Measurements from ENCODE around the gene STX7.

The STX7 gene

DNA sequence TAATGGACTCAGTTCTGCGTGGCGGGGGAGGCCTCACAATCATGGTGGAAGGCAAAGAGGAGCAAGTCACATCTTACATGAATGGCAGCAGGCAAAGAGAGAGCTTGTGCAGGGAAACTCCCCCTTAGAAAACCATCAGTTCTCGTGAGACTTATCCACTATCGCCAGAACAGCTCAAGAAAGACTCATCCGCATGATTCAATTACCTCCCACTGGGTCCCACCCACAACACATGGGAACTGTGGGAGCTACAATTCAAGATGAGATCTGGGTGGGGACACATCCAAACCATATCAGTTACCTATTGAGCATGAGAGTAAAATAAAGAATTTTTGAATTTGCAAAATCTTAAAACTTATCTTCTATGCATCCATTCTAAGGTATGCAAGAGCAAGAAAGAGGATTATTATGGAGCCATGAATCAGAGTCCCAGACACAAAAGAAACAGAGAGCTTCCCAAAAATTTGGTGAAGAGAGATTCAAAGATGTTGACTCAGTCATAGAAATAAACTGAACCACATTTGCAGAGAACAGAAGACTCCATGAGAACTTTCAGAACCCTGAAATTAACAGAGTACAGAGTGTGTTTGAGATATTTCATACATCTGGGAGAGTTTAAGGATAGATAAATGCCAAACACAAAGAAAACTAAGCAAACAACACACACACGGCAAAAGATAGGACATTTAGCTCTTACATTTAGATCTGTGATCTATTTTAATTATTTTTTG is 94.5 kb downstream of the STX7 start:
- no peak for ATAC-seq
- no peak overlapping the region for H3K27ac Mint-ChIP-seq
- peaks cover 38% of the 10 kb centered on the region for H3K27me3 Mint-ChIP-seq
- H3K9me3 Mint-ChIP-seq = peaks cover 26% of the 10 kb centered on the region
- peaks cover 10% of the 10 kb centered on the region for H3K4me1 Mint-ChIP-seq
- peaks cover 26% of the 10 kb centered on the region for H3K36me3 Mint-ChIP-seq
- no peak overlapping the region for H3K4me3 Mint-ChIP-seq

DNA sequence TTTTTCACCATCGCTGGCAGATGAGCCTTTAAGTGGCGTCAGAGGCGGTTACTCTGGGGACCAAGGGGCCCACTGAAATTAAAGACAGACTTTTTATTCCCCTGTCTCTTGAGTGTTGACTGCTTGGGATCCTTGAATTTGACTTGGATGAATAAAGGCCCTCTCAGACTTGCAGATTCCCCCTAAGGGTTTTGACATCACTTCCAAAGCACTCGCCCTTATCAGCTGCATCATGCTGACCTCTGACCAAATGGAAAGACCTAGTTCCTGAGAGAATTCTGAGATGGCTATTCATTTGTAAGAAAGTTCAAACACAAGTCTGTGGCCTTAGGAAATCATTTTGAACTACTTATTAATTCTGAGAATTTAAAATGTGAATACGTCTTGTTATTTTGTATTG is 98.2 kb downstream of the STX7 start:
- Mint-ChIP-seq H3K27ac (no peak overlapping the region), H3K36me3 (no peaks in the 10 kb centered on the region), H3K9me3 (peaks cover 8% of the 10 kb centered on the region), H3K4me1 (peaks cover 20% of the 10 kb centered on the region), H3K27me3 (peaks cover 47% of the 10 kb centered on the region), H3K4me3 (no peak overlapping the region)
- ATAC-seq = no peak

DNA sequence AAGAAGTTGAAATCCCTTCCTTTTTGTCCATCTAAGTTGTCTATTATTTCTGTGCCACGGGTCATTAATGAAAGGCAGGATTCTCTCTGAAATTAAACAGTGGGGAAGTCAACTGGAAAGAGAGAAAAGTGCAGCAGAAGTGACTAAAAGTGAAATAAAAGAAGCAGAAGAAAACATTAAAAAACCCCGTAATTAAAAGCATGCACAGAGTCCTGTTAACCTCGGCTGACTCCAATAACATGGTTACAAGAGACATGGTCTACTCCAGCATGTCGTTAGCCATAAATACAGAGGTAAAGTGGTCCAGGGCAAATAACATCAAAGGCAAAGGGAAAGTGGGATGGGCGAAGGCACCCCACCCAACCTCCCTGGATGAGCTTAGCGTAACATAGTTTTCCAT is 98.6 kb downstream of the STX7 start:
- Mint-ChIP-seq H3K27ac (no peak overlapping the region), H3K27me3 (peaks cover 47% of the 10 kb centered on the region), H3K36me3 (no peaks in the 10 kb centered on the region), H3K4me1 (peaks cover 20% of the 10 kb centered on the region), H3K4me3 (no peak overlapping the region), H3K9me3 (peaks cover 8% of the 10 kb centered on the region)
- ATAC-seq = no peak

DNA sequence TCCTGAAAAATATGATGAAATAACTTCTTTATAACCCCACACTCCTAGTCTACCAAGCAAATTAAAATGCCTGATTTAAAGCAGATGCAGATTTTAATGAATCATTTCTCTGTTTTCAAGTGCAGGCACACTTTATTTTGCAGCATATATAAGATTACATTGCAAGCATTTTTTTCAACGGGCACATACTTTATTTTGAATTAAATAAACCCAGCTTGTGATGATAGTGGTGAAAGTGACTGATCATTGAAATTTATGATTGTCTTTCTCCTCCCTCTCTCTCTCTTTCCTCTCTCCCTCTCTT is 99.5 kb downstream of the STX7 start:
- H3K4me1 Mint-ChIP-seq = peaks cover 20% of the 10 kb centered on the region
- no peak overlapping the region for H3K27ac Mint-ChIP-seq
- peaks cover 8% of the 10 kb centered on the region for H3K9me3 Mint-ChIP-seq
- no peak for ATAC-seq
- H3K36me3 Mint-ChIP-seq = no peaks in the 10 kb centered on the region
- H3K4me3 Mint-ChIP-seq = no peak overlapping the region
- peaks cover 47% of the 10 kb centered on the region for H3K27me3 Mint-ChIP-seq

DNA sequence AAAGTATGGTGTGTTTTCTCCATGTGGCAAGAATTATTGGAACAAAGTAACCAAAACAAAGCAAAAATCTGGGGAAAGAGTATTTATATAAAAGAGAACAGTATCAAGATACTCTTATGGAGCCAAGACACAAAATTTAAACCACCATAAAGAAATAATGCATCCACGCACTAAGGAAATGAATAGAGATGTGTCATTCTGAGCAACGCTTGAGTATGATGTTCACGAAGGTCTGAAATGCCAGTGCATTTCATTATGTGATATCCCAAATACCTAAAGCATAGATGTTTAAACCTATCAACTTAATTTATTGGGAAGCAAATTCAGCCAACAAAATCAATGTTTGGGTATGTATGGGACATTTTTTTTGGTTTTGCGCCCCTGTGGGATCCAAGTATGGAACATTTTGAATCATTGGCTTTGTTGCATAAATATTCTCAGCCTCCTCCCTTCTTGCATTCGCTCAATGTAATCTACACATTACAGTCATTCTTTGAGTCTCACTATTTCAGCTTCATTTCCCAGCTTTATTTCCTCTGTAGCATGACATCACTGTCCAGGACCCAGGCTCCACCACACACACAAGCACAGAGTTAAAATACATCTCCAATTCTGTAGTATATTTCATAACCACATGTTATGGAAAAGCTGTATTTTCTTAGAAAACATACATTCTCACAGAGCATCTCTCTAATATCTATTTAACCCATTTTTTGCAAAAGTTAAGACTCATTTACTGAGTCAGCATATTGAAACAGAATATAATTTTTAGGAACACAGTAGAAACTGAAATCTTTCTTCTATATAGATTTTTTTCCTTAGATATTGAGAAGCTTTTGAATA is 100.0 kb downstream of the STX7 start:
- Mint-ChIP-seq H3K27me3 (peaks cover 47% of the 10 kb centered on the region), H3K36me3 (no peaks in the 10 kb centered on the region), H3K27ac (no peak overlapping the region), H3K4me3 (no peak overlapping the region), H3K4me1 (peaks cover 20% of the 10 kb centered on the region), H3K9me3 (peaks cover 8% of the 10 kb centered on the region)
- no peak for ATAC-seq

DNA sequence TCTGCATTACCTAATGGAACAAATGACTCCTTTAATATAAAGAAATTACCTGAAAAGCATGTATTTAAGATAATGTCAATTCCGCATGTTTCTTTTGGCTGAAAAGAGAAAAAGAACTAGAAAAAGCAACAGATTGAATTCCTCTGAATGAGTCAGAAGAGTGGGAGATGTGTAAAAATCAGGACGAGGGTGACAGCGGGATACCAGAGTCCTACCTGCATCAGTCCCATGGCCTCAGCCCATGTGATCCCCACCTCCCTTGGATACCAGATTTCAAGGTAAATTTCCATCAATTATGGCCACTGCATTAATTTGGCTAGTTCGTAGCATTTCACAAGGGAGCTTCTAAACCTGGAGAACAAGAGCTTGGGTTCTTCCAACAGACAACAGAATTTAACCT is 101.6 kb downstream of the STX7 start:
- H3K4me3 Mint-ChIP-seq = no peak overlapping the region

DNA sequence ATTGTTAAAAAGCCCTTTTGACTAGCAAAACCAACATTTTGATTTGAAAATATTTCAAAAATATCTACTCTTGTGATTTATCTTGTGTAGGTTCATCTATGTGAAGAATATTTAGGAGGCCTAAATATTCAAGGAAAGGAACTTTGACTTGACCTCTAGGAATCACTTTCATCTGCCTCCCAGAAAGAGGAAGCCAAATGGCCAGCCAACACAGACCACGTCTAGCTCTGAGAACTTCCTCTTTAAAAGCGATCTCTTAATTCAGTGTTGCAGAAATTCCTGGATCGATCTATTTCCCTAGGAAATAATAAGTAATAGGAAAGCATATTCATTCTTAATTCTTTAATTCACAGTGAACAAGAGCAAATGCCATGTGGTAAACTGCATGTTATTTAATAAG is 102.1 kb downstream of the STX7 start:
- no peaks in the 10 kb centered on the region for H3K9me3 Mint-ChIP-seq
- no peaks in the 10 kb centered on the region for H3K36me3 Mint-ChIP-seq
- no peak overlapping the region for H3K4me3 Mint-ChIP-seq
- ATAC-seq = no peak
- H3K27ac Mint-ChIP-seq = no peak overlapping the region
- peaks cover 20% of the 10 kb centered on the region for H3K4me1 Mint-ChIP-seq
- peaks cover 31% of the 10 kb centered on the region for H3K27me3 Mint-ChIP-seq

More for the DNA sequence above, 101.6 kb downstream of the STX7 start:
- peaks cover 20% of the 10 kb centered on the region for H3K4me1 Mint-ChIP-seq
- H3K27me3 Mint-ChIP-seq = peaks cover 35% of the 10 kb centered on the region
- peaks cover 5% of the 10 kb centered on the region for H3K9me3 Mint-ChIP-seq
- ATAC-seq = no peak
- H3K27ac Mint-ChIP-seq = no peak overlapping the region
- no peaks in the 10 kb centered on the region for H3K36me3 Mint-ChIP-seq

DNA sequence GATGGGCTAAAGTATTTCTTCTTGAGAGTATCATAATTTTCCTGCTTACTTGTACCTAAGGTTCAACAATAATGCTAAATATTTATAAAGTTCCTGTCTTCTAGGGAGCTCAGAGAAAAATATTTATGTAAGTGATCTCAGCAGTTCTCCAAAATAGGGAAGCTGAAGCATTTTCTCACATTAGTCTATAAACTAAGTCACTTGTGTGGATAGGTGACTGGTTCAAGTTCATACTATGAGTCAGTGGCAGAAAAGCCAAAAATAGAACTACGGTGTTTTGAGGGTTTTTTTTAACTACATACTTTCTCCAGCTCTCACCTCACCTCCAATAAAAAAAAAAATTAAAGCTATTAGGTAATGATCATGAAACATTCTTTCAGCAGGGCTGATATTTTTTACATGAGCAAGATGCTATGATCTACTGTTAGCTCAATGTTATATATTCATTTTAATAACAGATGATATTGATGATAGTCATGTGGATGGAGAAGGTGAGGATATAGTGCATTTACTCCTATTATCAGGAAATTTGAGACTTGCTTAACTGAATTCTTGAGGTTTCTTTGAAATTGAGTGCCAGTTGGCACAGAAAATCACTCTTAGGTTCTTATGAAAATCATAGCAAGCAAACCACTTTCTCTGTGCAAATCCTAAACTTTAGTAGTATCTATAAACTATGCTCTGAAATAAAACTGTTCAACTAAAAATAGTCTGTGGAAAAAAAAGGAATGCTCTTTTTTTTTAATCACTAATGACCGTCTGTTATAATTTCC is 107.6 kb downstream of the STX7 start:
- no peaks in the 10 kb centered on the region for H3K36me3 Mint-ChIP-seq
- no peak overlapping the region for H3K27ac Mint-ChIP-seq
- peaks cover 34% of the 10 kb centered on the region for H3K27me3 Mint-ChIP-seq
- peaks cover 37% of the 10 kb centered on the region for H3K4me1 Mint-ChIP-seq
- H3K9me3 Mint-ChIP-seq = no peaks in the 10 kb centered on the region
- ATAC-seq = peak; percentile 71
- no peak overlapping the region for H3K4me3 Mint-ChIP-seq

DNA sequence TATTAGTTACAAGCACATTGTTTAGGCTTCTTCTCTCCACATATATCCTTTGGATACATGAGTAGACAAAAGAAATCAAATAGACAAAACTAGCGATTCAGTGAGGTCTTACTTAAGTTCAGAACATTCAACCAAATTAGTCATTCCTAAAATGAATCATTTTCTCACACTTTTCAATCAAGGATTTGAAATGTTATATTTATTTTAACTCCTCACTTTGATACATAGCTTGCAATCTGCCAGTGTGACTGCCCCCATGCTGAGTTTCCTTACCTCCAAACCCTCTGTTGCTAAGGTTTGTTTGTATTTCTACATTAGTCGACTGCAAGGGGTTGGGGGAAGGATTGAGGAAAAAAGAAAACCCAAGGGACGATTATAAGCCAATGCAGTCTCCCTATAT is 108.2 kb downstream of the STX7 start:
- peaks cover 38% of the 10 kb centered on the region for H3K4me1 Mint-ChIP-seq
- H3K27ac Mint-ChIP-seq = no peak overlapping the region
- no peak overlapping the region for H3K4me3 Mint-ChIP-seq
- no peaks in the 10 kb centered on the region for H3K36me3 Mint-ChIP-seq
- ATAC-seq = no peak
- peaks cover 34% of the 10 kb centered on the region for H3K27me3 Mint-ChIP-seq
- H3K9me3 Mint-ChIP-seq = no peaks in the 10 kb centered on the region

DNA sequence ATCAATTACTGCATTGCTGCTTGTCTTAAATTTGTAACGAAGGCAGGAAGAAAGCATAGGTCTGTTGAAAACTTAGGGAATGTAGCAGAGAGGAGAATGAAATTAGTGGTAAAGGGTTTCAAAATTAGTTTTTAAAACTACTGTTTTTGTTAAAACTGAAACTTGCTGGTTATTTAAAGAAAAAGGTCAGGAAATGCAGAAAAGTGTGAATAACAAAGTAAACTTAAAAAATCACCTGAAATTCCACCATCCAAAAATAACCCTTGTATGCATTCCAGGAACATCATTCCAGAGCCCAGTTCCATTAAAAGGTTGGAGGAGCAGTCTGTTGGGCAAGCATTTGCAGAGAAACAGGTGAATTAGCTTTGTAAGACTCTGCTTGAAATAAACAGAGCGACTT is 108.6 kb downstream of the STX7 start:
- no peaks in the 10 kb centered on the region for H3K36me3 Mint-ChIP-seq

DNA sequence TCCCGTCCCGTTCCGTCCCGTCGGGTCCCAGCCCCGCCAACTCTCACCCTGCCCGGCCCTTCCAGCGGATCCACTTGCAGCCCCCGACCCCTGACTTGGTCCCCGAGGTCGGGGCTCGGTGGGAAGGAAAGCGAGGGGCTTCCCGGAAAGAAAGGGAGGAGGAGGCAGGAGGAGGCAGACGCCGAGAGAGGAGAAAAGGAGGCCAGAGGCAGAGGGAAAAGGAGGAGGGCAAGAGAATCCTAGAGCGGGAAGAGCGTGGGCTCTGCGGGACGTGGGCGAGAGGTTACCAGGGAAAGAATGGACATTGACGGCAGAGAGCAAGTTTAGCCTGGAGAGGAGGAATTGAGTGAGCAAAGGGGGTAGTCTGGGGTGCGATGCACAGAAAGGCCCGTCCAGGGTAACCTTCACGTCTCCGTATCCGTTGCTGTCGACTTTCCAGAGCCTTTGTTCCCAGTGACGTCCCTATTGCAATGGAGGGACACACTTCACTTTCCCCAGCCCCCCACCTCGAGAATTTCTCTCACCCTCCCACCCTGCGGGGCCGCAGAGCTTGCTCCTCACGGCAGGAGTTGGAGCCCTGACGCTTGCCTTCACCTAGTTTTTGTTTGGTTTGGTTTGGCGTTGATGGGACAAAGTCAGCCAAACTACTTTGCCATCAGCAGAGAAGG is 111.2 kb downstream of the STX7 start:
- no peak for ATAC-seq
- no peaks in the 10 kb centered on the region for H3K9me3 Mint-ChIP-seq
- peak overlapping the region; percentile 65 for H3K4me3 Mint-ChIP-seq
- H3K4me1 Mint-ChIP-seq = peaks cover 38% of the 10 kb centered on the region
- no peak overlapping the region for H3K27ac Mint-ChIP-seq
- no peaks in the 10 kb centered on the region for H3K36me3 Mint-ChIP-seq
- peaks cover 43% of the 10 kb centered on the region for H3K27me3 Mint-ChIP-seq

More for the DNA sequence above, 108.6 kb downstream of the STX7 start:
- H3K27me3 Mint-ChIP-seq = peaks cover 34% of the 10 kb centered on the region
- H3K27ac Mint-ChIP-seq = no peak overlapping the region
- H3K4me3 Mint-ChIP-seq = peak overlapping the region; percentile 12
- no peak for ATAC-seq
- no peaks in the 10 kb centered on the region for H3K9me3 Mint-ChIP-seq
- peaks cover 38% of the 10 kb centered on the region for H3K4me1 Mint-ChIP-seq

DNA sequence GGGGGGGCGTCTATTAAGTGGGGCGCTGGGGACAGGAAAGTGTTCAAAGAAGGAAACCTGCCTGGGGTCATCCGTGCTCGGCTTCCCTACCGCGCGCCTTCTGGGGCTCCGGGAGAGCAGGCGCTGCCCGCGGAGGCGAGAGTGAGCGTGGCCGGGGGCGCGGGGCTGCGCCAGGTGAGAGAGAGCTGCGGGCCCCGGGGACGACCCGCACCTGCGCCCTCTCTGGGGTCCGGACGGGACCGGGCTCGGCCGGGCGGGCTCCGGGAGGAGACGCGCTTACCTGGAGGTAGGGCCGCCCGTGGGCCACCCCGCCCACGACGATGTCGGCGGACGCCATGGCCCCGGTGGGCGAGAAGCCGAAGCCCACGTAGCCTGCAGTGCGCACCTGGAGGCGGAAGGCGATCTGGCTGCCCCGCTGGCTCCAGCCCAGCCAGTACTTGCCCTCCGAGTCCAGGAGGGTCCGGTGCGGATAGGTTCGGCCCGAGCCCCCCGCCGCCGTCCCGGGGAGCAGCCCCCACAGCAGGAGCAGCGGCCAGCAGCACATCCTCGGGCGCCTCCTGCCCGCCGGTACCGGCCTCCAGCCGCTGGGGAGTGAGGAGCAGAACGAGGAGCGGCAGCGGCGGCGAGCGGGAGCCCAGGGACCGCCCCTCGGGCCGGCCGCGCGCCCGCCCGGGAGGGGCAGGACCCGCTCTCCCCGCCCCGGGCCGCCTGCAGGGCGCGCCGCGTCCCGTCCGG is 111.9 kb downstream of the STX7 start, which contains the start of gene MOXD1:
TSS of gene MOXD1 (minus strand) at position 593 of the 735 bp plus-strand sequence. CDS start at position 544, 49 bp downstream.
- ATAC-seq = peak; percentile 85

DNA sequence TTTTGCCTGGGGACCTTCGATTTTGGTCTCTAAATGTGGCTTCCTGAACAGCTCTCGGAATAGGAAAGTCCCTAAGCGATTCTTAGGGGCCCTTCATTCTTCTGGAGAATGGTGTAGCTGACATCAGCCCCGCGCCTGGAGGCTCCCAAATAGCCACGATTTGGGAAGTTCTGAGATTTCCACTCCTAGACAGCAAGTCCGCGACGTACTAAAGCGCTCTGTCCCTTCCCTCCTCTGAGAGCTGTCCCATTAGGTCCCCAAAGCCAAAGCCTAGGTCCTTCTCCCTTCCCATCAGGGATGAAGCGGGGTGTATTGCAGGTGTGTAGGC is 112.4 kb downstream of the STX7 start:
- ATAC-seq = no peak
- Mint-ChIP-seq H3K36me3 (peaks cover under 1% of the 10 kb centered on the region), H3K27ac (no peak overlapping the region), H3K27me3 (peaks cover 43% of the 10 kb centered on the region), H3K4me1 (peaks cover 37% of the 10 kb centered on the region), H3K9me3 (peaks cover 6% of the 10 kb centered on the region), H3K4me3 (peak overlapping the region; percentile 90)

More for the DNA sequence above, 111.9 kb downstream of the STX7 start, which contains the start of gene MOXD1:
- Mint-ChIP-seq H3K4me3 (peak within 1 kb of the TSS; percentile 90), H3K36me3 (no peaks in the 10 kb centered on the region), H3K9me3 (peaks cover 3% of the 10 kb centered on the region), H3K27ac (no peak within 1 kb of the TSS), H3K27me3 (peaks cover 43% of the 10 kb centered on the region), H3K4me1 (peaks cover 38% of the 10 kb centered on the region)

DNA sequence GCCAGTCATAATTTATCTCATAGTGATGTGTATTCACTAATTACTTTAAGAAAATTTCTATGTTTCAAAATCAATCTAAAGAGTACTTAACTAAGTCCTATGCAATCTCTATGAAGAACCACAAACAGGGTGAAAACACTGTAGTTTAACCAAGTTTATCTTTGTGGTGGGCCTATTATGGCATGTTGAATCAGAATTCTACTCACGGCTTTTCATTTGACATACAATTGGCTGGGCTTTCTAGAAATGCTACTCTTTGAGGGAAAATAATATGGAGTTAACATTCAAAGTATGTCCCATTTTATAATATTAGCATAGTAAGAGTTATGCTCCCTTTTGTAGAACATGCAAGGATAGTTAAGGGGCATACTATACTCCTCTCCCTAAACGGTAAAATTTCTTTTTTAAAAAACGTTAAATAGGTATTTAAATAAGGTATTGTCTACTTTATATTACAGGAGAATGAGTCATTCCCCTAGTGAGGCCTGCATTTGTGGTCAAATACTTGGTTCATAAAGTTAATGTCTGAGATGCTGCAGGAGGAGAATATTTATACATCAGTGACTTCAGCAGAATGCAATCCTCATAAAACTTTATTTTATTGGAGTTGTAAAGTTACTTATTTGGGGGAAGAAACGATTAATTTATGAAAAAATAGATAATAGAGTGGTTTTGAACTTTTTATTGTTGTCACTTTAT is 113.4 kb downstream of the STX7 start:
- no peak for ATAC-seq
- H3K4me1 Mint-ChIP-seq = peaks cover 30% of the 10 kb centered on the region
- H3K27me3 Mint-ChIP-seq = peaks cover 43% of the 10 kb centered on the region
- peaks cover 10% of the 10 kb centered on the region for H3K36me3 Mint-ChIP-seq
- no peak overlapping the region for H3K4me3 Mint-ChIP-seq
- H3K27ac Mint-ChIP-seq = no peak overlapping the region
- H3K9me3 Mint-ChIP-seq = peaks cover 14% of the 10 kb centered on the region
